HG02840 (cell line): ENCODE data around the gene PDE4D.

Experiments used
- ATAC-seq: cut with Tn5 transposase; IDR thresholded peaks from one replicate; pipeline ENCODE4 v1.9.1; 2021; ENCODE audit warnings: mild to moderate bottlenecking, moderate library complexity, moderate number of reproducible peaks; ENCODE audit not compliant: unreplicated experiment, low FRiP score

Gene PDE4D

DNA sequence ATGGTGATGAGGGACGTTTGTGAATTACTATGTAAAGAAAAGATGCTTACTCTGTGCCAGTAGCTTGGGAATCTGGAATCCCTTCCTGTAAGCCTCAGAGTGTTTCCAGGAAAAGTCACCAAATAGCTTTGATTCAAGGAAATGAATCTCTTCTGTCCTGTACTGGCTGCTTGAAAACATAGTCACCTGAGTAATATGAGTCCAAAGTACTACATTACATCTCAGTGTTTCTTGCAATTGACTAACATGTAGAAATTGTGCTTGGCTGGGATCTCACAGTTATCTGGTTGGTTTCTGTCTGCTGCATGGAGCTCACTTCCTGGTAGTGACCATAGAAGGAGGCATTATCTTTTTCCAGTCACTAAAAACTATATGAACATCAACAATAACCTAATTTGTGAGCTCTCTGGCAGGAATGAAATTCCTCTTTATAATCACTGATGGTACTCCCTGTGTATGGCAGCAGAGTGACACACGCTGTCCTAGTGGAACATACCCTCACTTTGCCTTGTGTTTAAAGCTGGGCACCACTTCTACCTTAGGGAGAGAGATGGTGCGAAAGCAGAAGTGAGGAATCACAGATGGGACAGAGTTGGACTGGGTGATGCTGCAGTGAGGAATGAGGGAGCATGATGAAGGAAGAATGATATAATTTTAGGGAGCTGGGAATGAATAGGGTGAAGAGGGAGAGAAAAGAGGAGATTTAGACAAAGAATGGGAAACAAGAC lies 742.2 kb downstream of the PDE4D start:
- no peak for ATAC-seq

DNA sequence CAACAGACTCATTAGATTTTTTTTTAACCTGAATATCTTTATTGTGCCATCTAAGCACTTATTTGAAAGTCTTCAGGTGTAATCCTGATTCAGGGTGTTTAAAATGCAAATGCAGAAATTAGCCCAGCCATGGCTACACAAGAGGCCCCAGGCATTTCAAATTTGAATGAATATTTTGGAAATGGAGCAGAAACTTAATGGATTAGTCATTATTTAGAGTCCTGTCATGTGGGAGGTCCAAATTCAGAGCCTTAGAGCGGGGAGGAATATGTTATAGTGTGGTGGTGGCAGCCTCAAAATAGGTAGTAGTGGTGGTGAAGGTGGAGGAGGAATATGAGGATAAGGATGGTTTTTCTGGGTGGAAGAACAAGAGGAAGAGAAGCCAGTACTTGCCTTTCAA lies 743.7 kb downstream of the PDE4D start:
- ATAC-seq = no peak

DNA sequence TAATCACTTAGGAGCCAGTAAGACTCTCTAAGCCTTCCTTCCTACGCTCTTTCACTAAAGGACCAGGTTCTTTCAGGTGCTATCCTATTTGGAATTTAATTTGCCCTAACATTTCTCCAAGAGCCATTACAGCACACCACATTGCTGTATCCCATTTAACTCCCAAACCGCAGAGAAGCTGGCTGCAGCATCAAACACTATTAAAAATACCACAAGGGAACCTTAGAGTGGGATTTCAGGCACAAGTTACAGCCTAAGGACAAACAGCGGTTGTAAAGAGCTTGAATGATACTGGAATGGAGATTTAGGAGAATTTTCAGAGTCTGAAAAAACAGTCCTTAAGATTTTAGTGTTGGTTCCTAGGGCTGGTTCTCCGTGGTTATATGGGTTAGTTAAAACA lies 744.3 kb downstream of the PDE4D start:
- ATAC-seq = no peak

DNA sequence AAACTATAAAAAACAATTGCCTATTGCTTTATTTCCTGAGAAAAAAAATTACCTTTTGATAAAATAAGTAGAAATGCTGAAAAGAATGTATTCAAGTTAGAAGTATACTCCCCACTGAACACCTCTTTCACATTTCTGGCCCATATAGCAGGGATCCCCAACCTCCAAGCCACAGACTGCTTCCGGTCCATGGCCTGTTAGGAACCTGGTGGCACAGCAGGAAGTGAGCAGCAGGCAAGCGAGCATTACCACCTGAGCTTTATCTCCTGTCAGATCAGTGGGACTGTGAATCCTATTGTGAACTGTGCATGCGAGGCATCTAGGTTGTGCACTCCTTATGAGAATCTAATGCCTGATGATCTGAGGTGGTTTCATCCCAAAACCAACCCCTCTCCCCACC lies 746.8 kb downstream of the PDE4D start:
- ATAC-seq = no peak

DNA sequence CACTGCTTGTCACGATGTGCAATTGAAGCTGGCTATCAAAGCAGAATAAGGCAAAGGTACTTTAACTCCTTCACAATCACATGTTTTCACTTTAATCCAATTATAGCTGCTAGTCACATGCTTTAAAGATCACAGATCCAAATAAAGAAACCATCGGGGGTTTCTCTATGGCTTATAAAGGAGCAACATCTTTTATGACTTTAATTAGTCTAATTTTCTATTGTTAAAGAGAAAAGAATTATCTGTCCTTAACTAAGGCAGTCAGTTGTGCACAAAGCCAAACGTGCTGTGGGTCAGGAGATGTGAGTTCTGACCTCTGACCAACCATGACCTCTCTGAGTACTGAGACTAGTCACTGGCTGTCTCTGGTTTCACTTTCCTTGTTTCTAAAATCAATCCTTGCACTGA lies 749.6 kb downstream of the PDE4D start:
- peak; percentile 85 for ATAC-seq

GRCh38 chr5:59142927-59143326 lies 750.6 kb downstream of the PDE4D start:
- no peak for ATAC-seq

GRCh38 chr5:59142138-59142537 lies 751.4 kb downstream of the PDE4D start:
- no peak for ATAC-seq

DNA sequence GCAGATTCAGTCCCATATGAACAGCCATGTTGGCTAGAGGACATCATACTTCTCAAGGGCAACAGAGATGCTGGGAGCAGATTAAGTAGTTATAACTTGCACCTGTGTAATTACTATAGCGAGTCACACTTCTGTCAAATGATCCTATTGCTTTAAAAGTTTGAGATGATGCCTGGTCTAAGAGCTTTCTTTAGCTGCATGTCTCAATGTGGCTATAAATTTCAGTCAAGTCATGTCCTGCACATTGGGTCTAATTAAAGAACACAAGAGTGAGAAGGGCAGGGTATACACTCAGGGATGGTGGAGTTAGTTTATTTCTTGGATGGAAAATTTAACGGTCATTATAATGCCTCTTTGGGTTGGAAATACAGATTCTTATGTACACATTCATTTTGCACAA lies 753.4 kb downstream of the PDE4D start:
- no peak for ATAC-seq

DNA sequence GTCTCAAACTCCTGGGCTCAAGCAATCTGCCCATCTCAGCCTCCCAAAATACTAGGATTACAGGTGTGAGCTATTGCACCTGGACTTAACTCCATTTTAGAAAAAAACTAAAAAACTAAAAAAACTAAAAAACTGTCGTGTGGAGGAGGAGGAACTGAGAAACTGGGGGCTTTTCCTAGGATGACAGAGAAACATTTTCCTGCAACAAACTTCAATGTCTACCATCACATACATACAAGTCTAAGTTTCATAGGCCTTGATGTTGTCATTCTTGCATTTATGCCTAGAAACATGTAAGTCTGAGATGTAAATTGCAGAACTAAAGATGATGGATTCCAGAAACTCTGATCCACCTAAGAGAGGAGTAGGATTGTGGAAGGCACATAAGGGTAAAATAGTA lies 753.8 kb downstream of the PDE4D start:
- ATAC-seq = no peak

GRCh38 chr5:59138509-59138908 lies 755.0 kb downstream of the PDE4D start:
- no peak for ATAC-seq

DNA sequence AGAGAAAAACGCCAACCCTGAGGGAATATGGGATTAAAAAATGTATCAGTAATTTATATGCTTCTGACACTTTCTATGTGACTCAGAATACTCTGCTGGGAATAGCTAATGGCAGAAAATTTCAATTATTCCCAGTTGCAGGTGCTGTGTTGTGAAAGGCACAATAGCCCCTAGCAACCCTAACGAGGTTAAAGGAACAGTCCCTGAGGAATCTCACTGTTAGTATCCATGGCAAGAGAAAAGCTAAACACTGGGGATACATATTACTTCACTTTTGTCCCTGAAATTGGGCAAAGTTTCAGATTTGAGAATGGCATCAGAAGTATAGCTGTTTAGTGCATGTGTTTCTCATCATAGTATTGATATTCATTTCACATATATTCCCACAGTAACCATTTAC lies 755.7 kb downstream of the PDE4D start:
- no peak for ATAC-seq

DNA sequence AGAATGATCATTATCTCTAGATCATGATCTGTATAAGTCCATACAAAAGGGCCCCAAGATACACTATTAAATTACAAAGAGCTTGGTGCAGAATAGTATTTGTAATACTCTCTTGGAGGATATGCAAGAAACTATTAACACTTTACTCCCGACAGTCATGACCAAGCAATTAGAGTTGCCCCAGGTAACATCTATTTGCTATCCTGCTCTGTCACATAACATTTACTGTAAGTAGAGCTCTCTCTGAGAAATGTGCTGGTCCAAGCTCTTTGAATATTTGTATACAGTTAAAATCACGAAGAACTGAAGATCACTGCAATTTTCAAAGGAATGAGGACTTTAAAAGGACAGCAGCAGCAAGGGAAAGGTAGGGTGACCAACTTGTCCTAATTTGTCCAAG lies 757.0 kb downstream of the PDE4D start:
- ATAC-seq = no peak

- ATAC-seq = no peak
Observed at GRCh38 chr5:59134471-59135163, 758.9 kb downstream of the PDE4D start.

DNA sequence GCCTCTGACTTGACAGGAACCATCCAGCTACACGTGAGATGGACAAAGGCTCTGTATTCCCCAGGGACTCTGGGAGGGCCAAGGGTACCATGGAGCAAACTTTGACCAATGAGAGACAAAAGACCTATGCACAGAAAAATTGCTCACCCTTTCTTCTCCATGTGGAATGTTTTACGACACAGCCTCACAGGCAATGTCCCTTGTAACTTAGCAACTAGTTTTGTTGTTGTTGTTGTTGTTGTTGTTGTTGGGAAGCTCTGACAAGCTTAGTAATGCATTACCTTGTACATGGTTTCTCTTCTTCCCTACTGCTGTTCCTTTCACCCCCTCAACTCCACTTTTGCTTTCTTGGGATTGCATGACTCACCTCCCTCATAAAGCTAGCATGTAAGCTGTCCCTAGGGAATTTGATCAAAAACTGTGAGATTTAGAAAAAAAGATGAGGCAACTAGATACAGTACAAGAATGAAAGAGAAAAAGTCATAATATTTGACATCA lies 759.7 kb downstream of the PDE4D start:
- ATAC-seq = no peak

DNA sequence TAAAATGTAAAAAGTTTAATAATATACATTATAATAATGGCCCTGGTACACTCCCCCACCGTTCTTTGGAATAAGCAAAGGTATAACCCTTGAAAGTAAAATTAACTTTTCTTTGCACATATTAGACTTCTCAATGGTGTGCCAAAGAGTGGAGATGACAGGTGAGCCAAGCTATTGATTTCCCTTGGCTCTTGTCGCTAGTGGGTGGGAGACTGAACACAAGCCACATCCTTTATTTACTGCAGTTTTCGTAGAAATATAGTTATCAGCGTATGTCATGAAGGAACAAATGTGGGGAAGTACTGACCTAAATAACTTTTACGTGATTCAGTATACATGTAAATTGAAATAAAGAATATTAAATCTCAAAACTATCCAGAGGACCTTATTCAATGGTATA lies 761.4 kb downstream of the PDE4D start:
- no peak for ATAC-seq

DNA sequence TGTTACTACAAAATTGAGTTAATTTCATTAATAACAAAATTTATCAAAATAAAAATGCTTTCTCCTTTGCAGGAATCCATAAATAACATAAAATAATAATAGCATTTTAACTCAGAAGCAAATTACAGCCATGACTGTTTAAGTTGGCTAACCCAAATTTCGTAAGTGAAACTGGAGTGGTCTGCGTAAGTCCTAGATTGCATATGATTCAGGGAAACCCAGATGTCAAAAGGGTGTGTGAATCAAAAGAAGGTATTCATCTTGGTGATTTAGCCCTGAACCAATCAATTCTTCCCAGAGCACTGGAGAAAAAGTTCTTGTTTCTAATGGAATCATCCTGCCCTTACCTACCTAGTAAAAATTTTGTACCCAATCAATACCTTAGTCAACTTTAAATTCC lies 763.1 kb downstream of the PDE4D start:
- ATAC-seq = no peak

- no peak for ATAC-seq
Observed at GRCh38 chr5:59128646-59129290, 764.8 kb downstream of the PDE4D start.

- ATAC-seq = no peak
Observed at GRCh38 chr5:59126708-59127573, 766.6 kb downstream of the PDE4D start.

DNA sequence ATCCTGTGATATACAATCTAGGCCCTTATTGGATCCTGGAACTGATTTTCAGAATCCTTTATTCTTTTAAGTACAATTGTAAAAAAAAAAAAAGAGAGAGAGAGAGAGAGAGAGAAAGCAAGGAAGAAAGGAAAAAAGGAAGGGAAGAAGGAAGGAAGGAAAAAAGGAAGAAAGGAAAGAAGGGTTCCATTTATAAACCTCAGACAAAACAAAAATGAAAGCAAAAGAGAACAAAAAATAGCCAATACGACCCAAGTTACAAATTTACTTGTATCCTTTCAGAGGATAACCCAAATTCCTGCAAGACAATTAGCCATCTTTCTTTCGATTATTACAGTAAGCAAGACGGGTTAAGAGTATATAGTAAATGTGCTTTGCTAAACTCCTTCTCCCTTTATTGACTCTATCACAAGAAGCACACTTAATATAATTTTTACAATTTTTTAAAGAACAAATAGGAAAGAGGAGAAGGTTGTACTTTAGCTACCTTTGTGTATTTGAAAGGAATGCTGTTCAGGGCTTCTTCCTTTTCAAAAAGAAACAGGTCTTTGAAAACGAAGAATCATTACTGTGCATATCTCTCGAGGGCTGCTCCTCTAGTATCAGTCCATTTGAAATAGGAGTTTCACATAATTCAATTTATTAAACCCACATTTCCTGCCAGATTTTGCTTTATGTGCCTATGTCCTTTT lies 767.4 kb downstream of the PDE4D start:
- no peak for ATAC-seq
